HepG2 (cell line): ENCODE results near the gene CHMP1A. TPM values are rescaled to one million over a fixed set of nuclear protein-coding genes. Genes with fewer than 3 reads are reported as not detected.

Source experiments
- ARID4A ChIP-seq: sonication (generic); formaldehyde crosslinking; IDR thresholded peaks from 2 replicates; pipeline ENCODE4 v1.5.0; 2020; ENCODE audit warnings: mild to moderate bottlenecking, missing genetic modification reagents, borderline replicate concordance
- HNF4G ChIP-seq, 2 experiments: sonication (generic) in 1 of 2; formaldehyde crosslinking in 1 of 2; IDR thresholded peaks; 2 replicates each; pipeline versions ENCODE4 v1.4.0 to v1.6.1; 2011 to 2020; ENCODE audit warnings: borderline replicate concordance in 2 of 2, low read depth in 2 of 2, mild to moderate bottlenecking in 2 of 2, low read length in 1 of 2, missing genetic modification reagents in 1 of 2, moderate library complexity in 1 of 2
- IRF1 ChIP-seq: sonication (generic); formaldehyde crosslinking; IDR thresholded peaks from 2 replicates; pipeline ENCODE4 v1.4.0; 2020; ENCODE audit warnings: low read depth, mild to moderate bottlenecking, missing genetic modification reagents
- KDM5B ChIP-seq: sonication (generic); formaldehyde crosslinking; IDR thresholded peaks from 2 replicates; pipeline ENCODE4 v1.4.0; 2020; ENCODE audit warnings: missing genetic modification reagents, mild to moderate bottlenecking, borderline replicate concordance
- MYC ChIP-seq: sonication (generic); formaldehyde crosslinking; IDR thresholded peaks from 2 replicates; pipeline ENCODE4 v1.9.0; 2021; ENCODE audit warnings: missing genetic modification reagents, borderline replicate concordance
- PHF5A ChIP-seq: IDR thresholded peaks from one replicate; pipeline ENCODE4 v1.6.1; 2018; ENCODE audit warnings: low read depth, missing genetic modification reagents; ENCODE audit not compliant: unreplicated experiment
- SMARCC2 ChIP-seq: fragments of 450-650 bp; IDR thresholded peaks from 2 replicates; pipeline ENCODE4 v1.6.1; 2017; ENCODE audit warnings: antibody characterized with exemption, mild to moderate bottlenecking
- SNAPC4 ChIP-seq: sonication (generic); formaldehyde crosslinking; IDR thresholded peaks from 2 replicates; pipeline ENCODE4 v1.4.0; 2020; ENCODE audit warnings: mild to moderate bottlenecking, missing genetic modification reagents
- TMF1 ChIP-seq: sonication (generic); formaldehyde crosslinking; IDR thresholded peaks from 2 replicates; pipeline ENCODE4 v1.8.1; 2022; ENCODE audit warnings: low read depth, missing genetic modification reagents
- ZNF543 ChIP-seq: sonication (generic); formaldehyde crosslinking; IDR thresholded peaks from 2 replicates; pipeline ENCODE4 v1.4.0; 2020; ENCODE audit warnings: mild to moderate bottlenecking, missing genetic modification reagents
- ZNF552 ChIP-seq: sonication (generic); formaldehyde crosslinking; IDR thresholded peaks from 2 replicates; pipeline ENCODE4 v1.9.0; 2022; ENCODE audit warnings: missing genetic modification reagents, mild to moderate bottlenecking, borderline replicate concordance
- ZNF574 ChIP-seq: sonication (generic); formaldehyde crosslinking; IDR thresholded peaks from 2 replicates; pipeline ENCODE4 v1.4.0; 2020; ENCODE audit warnings: missing genetic modification reagents
- ZNF605 ChIP-seq: sonication (generic); formaldehyde crosslinking; IDR thresholded peaks from 2 replicates; pipeline ENCODE4 v1.8.0; 2022; ENCODE audit warnings: mild to moderate bottlenecking, missing genetic modification reagents
- ZNF746 ChIP-seq: sonication (generic); formaldehyde crosslinking; IDR thresholded peaks from 2 replicates; pipeline ENCODE4 v1.8.0; 2022; ENCODE audit warnings: mild to moderate bottlenecking, missing genetic modification reagents
- polyA plus RNA-seq, 8 experiments: library from polyadenylated mRNA; depleted of rRNA in 3 of 8; stranded (reverse) in 7 of 8; unstranded in 1 of 8; fragments of >200 nt; fragmentation: Illumina TruSeq in 4 of 8; extraction: Trizol in 4 of 8; gene quantifications; 2 replicates each; pipeline versions ENCODE4 v1.2.1 to v1.2.3, GENCODE V29; 2011 to 2016; ENCODE audit warnings: low read depth in 4 of 8, missing spikeins in 1 of 8, mixed read lengths in 1 of 8; ENCODE audit not compliant: insufficient read depth in 1 of 8
- total RNA-seq, 5 experiments: library from RNA; depleted of rRNA; stranded (reverse); fragments of >200 nt; fragmentation: Illumina TruSeq; extraction: Trizol; gene quantifications; 2 replicates each; pipeline ENCODE4 v1.2.3, GENCODE V29; 2016; ENCODE audit warnings: low read depth in 1 of 5

Gene CHMP1A
- total and polyA plus RNA-seq, 2 of the 13 experiments (the other 11 are each of a cell fraction or from before 2014, with no cell fraction given): 69.4 to 73.3 TPM

GRCh38 chr16:89623511-89624261, 33.8 kb downstream of the CHMP1A start (continued):
- no peak; the same call in 1 of the 2 replicates for TF ChIP-seq ARID4A (CRISPR knock-in tag)
- TF ChIP-seq ZNF552 (CRISPR knock-in tag): no peak
- no peak for TF ChIP-seq IRF1
- TF ChIP-seq SMARCC2: no peak
- TF ChIP-seq ZNF543 (CRISPR knock-in tag): no peak
- peak; percentile 53; the same call in 1 of the 2 replicates for TF ChIP-seq MYC (CRISPR knock-in tag)
- TF ChIP-seq HNF4G (IDR thresholded peaks at IDR 0.05; ENCODE audit: borderline replicate concordance, low read depth, low read length): peak; percentile 70
- no peak for TF ChIP-seq HNF4G (CRISPR knock-in tag; IDR thresholded peaks at IDR 0.05; ENCODE audit: borderline replicate concordance, low read depth)
- 0 out of 2 replicates have a peak, but pooled peaks have one; percentile 30 for TF ChIP-seq TMF1 (CRISPR knock-in tag)
- no peak for TF ChIP-seq PHF5A (CRISPR knock-in tag)
- no peak for TF ChIP-seq ZNF605 (CRISPR knock-in tag)
- TF ChIP-seq KDM5B: 0 out of 2 replicates have a peak, but pooled peaks have one; percentile 61
- peak; percentile 46; the same call in 1 of the 2 replicates for TF ChIP-seq ZNF574 (CRISPR knock-in tag)
- TF ChIP-seq ZNF746 (CRISPR knock-in tag): no peak
- TF ChIP-seq SNAPC4 (CRISPR knock-in tag): no peak
